CD4-positive, alpha-beta memory T cell (primary cell): ENCODE measurements around the gene PF4V1. TPM values are rescaled to one million over a fixed set of nuclear protein-coding genes. Genes with fewer than 3 reads are reported as not detected.

ENCODE experiments used
- CTCF ChIA-PET: fragments of 350-600 bp; sonication (Branson Sonifier 250); formaldehyde crosslinking; loops from one replicate; lab custom pipeline; 2021; ENCODE audit warnings: inconsistent platforms; ENCODE audit not compliant: partially characterized antibody; lab: Charles Lee
- POLR2A ChIA-PET: fragments of 350-600 bp; sonication (Branson Sonifier 250); formaldehyde crosslinking; loops from one replicate; lab custom pipeline; 2021; ENCODE audit not compliant: partially characterized antibody; lab: Charles Lee
- DNase-seq, 5 donors: peaks; one replicate each; pipeline versions ENCODE4 v3.0.0 to v3.0.0-alpha.2; 2020 to 2022; ENCODE audit warnings: mixed read lengths in 1 of 5
- H3K27ac ChIP-seq: one replicate; pipeline ENCODE4 v1.7.0; 2013; ENCODE audit warnings: low read depth, low read length
- H3K27me3 ChIP-seq: 2 replicates; pipeline ENCODE4 v1.7.0; 2013; ENCODE audit warnings: mild to moderate bottlenecking, low read length, moderate library complexity; ENCODE audit not compliant: insufficient read depth
- H3K36me3 ChIP-seq: 2 replicates; pipeline ENCODE4 v1.7.0; 2013; ENCODE audit warnings: mild to moderate bottlenecking, low read length, moderate library complexity; ENCODE audit not compliant: insufficient read depth
- H3K4me1 ChIP-seq: 2 replicates; pipeline ENCODE4 v1.7.0; 2013; ENCODE audit warnings: mild to moderate bottlenecking, low read length, moderate library complexity; ENCODE audit not compliant: insufficient read depth
- H3K4me3 ChIP-seq, 2 donors: one replicate each; pipeline ENCODE4 v1.7.0; 2013; ENCODE audit warnings: low read length in 2 of 2, mild to moderate bottlenecking in 1 of 2
- H3K9me3 ChIP-seq, 2 donors: one replicate each; pipeline ENCODE4 v1.7.0; 2013; ENCODE audit warnings: low read length in 2 of 2, control low read depth in 1 of 2; ENCODE audit not compliant: control insufficient read depth in 1 of 2
- H3K27ac Mint-ChIP-seq, 7 donors: one replicate each; pipeline ENCODE4 v1.8.0; 2020 to 2021; ENCODE audit warnings: mixed read lengths in 7 of 7, mild to moderate bottlenecking in 6 of 7, inconsistent platforms in 3 of 7, moderate library complexity in 3 of 7
- H3K27me3 Mint-ChIP-seq, 2 donors: one replicate each; pipeline ENCODE4 v1.8.0; 2020 to 2021; ENCODE audit warnings: mixed read lengths in 2 of 2
- H3K36me3 Mint-ChIP-seq, 2 donors: one replicate each; pipeline ENCODE4 v1.8.0; 2020 to 2021; ENCODE audit warnings: mixed read lengths in 2 of 2, inconsistent platforms in 1 of 2, mild to moderate bottlenecking in 1 of 2
- H3K4me1 Mint-ChIP-seq, 4 donors: one replicate each; pipeline ENCODE4 v1.8.0; 2020 to 2021; ENCODE audit warnings: mixed read lengths in 4 of 4, mild to moderate bottlenecking in 1 of 4
- H3K4me3 Mint-ChIP-seq, 8 donors: one replicate each; pipeline ENCODE4 v1.8.0; 2020 to 2021; ENCODE audit warnings: mixed read lengths in 8 of 8, mild to moderate bottlenecking in 7 of 8, moderate library complexity in 6 of 8, inconsistent platforms in 3 of 8
- H3K9me3 Mint-ChIP-seq, 8 donors: one replicate each; pipeline ENCODE4 v1.8.0; 2020 to 2021; ENCODE audit warnings: mixed read lengths in 8 of 8, mild to moderate bottlenecking in 5 of 8, inconsistent platforms in 3 of 8, moderate library complexity in 1 of 8
- intact Hi-C: fragments of 100-400 bp; cut with micrococcal nuclease; formaldehyde crosslinking; loops from one replicate; pipeline ENCODE4 v1.15.1; 2023
- polyA plus RNA-seq, 2 donors: library from polyadenylated mRNA; unstranded; fragments of 300-500 nt; fragmentation: Illumina TruSeq; gene quantifications; one replicate each; pipeline ENCODE4 v1.2.3, GENCODE V29; 2021
- total RNA-seq, 2 experiments: library from RNA; stranded (reverse); gene quantifications; one replicate each; pipeline ENCODE4 v1.2.3, GENCODE V29; 2021

The PF4V1 gene
- total and polyA plus RNA-seq, 4 experiments from 2014 or later, result not detected

DNA sequence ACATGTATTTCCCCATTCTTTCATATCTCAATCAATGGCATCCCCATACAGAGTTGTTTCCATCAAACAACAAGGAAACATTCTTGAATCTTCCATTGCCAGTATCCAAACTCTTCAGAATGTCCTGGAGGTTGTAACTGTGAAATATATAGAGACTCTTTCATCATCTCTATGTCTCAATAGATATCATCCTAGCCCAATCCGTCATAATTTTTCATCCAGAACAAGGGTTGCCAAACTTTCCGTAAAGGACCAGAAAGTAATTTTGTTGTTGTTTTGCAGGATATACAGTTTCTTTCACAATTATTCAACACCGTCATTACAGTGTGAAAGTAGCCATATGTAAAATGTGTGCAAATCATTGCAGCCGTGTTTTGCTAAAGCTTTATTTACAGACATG, 31.8 kb upstream of the PF4V1 start:
- Mint-ChIP-seq H3K27ac (no peak overlapping the region), H3K27me3 (no peaks in the 10 kb centered on the region), H3K36me3 (no peaks in the 10 kb centered on the region), H3K4me1 (no peaks in the 10 kb centered on the region), H3K9me3 (peaks cover 0 to 6% (median 2%) of the 10 kb centered on the region in 8 donors), H3K4me3 (no peak overlapping the region)
- Histone ChIP-seq H3K36me3 (no peaks in the 10 kb centered on the region), H3K27me3 (no peaks in the 10 kb centered on the region), H3K4me3 (no peak overlapping the region), H3K4me1 (no peaks in the 10 kb centered on the region), H3K27ac (no peak overlapping the region), H3K9me3 (no peaks in the 10 kb centered on the region)
- intact Hi-C loops, result no loop called here
- CTCF ChIA-PET, result interaction anchor here (0.7 kb wide), 1 partner anchor 26 kb away, joined by 3 read pairs; no protein-coding TSS in a partner anchor
- POLR2A ChIA-PET, result no interaction called here
- no peak for DNase-seq

DNA sequence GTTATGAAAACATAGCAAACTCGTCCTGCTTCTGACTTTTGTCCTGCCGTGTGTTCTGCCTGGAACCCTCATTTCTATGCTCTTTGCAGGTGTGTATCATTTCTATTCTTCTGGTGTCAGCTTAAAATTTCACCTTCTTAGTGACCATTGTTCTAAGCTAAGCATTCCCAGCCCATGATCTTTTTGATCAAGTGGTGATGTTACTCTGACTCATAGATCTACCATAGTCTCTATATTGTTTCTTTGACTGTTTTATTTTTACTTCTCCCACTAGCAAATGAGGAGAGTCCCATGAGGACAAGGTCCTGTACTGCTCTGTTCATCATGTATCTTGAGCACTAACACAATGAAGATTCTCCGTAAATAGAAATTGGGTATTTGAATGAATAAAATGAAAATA, 30.7 kb upstream of the PF4V1 start:
- no peaks in the 10 kb centered on the region for H3K36me3 ChIP-seq
- no peak overlapping the region for H3K27ac Mint-ChIP-seq
- no peak overlapping the region for H3K27ac ChIP-seq
- peaks cover 0 to 11% (median 2%) of the 10 kb centered on the region in 8 donors for H3K9me3 Mint-ChIP-seq
- H3K27me3 Mint-ChIP-seq, result no peaks in the 10 kb centered on the region
- no peaks in the 10 kb centered on the region for H3K4me1 ChIP-seq
- H3K4me1 Mint-ChIP-seq, result no peaks in the 10 kb centered on the region
- H3K4me3 Mint-ChIP-seq, result no peak overlapping the region
- no peaks in the 10 kb centered on the region for H3K36me3 Mint-ChIP-seq
- no peak overlapping the region for H3K4me3 ChIP-seq
- intact Hi-C loops, result no loop called here
- CTCF ChIA-PET, result no interaction called here
- POLR2A ChIA-PET, result no interaction called here
- H3K27me3 ChIP-seq, result no peaks in the 10 kb centered on the region
- DNase-seq, result no peak
- H3K9me3 ChIP-seq, result no peaks in the 10 kb centered on the region

DNA sequence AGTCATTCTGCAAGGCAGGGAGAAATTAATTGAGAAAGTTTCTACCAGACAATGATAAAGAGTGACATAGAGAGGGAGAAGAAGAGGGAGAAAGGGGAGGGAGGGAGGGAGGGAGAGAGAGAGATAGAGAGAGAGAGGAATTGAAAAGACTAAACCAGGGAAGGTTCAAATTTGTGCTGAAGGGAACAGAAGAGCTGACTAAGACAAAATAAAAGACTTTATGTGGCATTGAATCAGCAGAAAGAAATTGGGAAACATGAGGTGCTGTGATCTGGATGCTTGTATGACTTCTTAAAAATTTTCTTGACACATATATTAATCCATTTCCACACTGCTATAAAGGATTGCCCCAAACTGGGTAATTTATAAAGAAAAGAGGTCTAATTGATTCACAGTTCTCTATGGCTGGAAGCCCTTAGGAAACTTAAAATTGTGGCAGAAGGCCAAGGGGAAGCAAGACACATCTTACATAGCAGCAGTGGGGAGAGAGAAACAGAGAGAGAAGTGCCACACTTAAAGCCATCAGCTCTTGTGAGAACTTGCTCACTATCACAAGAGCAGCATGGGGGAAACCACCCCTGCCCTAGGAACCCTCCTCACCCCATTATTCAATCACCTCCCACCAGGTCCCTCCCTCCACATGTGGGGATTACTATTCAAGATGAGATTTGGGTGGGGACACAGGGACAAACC, 30.1 kb upstream of the PF4V1 start:
- Mint-ChIP-seq H3K9me3 (peaks cover 0 to 11% (median 3%) of the 10 kb centered on the region in 8 donors), H3K27ac (no peak overlapping the region), H3K4me3 (no peak overlapping the region), H3K27me3 (no peaks in the 10 kb centered on the region), H3K36me3 (no peaks in the 10 kb centered on the region), H3K4me1 (no peaks in the 10 kb centered on the region)
- H3K4me3 ChIP-seq, result no peak overlapping the region
- CTCF ChIA-PET, result no interaction called here
- no peak overlapping the region for H3K27ac ChIP-seq
- no peaks in the 10 kb centered on the region for H3K4me1 ChIP-seq
- no peaks in the 10 kb centered on the region for H3K27me3 ChIP-seq
- no peak for DNase-seq
- intact Hi-C loops, result no loop called here
- POLR2A ChIA-PET, result no interaction called here
- H3K9me3 ChIP-seq, result no peaks in the 10 kb centered on the region
- H3K36me3 ChIP-seq, result no peaks in the 10 kb centered on the region

DNA sequence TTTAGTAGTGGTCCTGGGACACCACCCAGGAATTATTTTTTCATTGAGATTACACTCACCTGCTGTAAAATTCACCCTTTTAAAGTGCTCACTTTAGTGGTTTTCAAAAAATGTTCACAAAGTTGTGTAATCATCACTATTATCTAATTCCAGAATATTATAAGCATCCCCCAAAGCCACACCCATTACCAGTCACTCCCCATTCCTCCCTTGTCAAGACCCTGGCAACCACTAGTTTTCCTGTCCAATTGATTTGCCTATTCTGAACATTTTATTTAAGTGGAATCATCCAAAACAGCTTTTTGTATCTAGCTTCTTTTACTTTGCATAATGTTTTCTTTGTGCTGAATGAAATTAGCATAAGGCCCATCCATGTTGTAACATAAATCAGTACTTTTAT, 29.3 kb upstream of the PF4V1 start:
- intact Hi-C loops, result no loop called here
- Mint-ChIP-seq H3K36me3 (no peaks in the 10 kb centered on the region), H3K4me3 (no peak overlapping the region), H3K9me3 (peaks cover 0 to 11% (median 3%) of the 10 kb centered on the region in 8 donors), H3K27me3 (no peaks in the 10 kb centered on the region), H3K4me1 (no peaks in the 10 kb centered on the region), H3K27ac (no peak overlapping the region)
- Histone ChIP-seq H3K4me1 (no peaks in the 10 kb centered on the region), H3K27me3 (no peaks in the 10 kb centered on the region), H3K4me3 (no peak overlapping the region), H3K9me3 (no peaks in the 10 kb centered on the region), H3K27ac (no peak overlapping the region), H3K36me3 (no peaks in the 10 kb centered on the region)
- no peak for DNase-seq
- ChIA-PET POLR2A (no interaction called here), CTCF (no interaction called here)

DNA sequence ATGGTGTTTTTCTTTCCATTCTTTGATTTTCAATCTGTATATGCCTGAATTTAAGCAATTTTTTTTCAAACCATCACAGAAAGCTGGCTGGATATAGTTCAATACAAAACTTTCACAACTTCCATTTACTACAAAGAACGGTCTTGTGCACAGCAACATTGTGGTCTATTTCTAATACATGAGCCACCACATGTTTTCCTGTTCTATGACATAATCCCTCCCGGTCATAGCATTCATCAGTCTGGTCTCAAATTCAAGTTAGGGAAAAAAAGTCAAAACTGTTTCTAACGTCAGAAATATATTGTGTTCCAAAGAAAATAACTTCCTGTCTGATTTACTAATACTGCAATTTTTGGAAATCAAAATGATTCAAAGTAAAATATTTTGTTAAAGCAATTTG, 24.1 kb upstream of the PF4V1 start:
- Mint-ChIP-seq H3K4me1 (no peaks in the 10 kb centered on the region), H3K36me3 (no peaks in the 10 kb centered on the region), H3K4me3 (no peak overlapping the region), H3K27me3 (no peaks in the 10 kb centered on the region), H3K27ac (no peak overlapping the region), H3K9me3 (peaks cover 0 to 14% (median 2%) of the 10 kb centered on the region in 8 donors)
- Histone ChIP-seq H3K27ac (no peak overlapping the region), H3K27me3 (no peaks in the 10 kb centered on the region), H3K4me1 (no peaks in the 10 kb centered on the region), H3K36me3 (no peaks in the 10 kb centered on the region), H3K4me3 (no peak overlapping the region), H3K9me3 (no peaks in the 10 kb centered on the region)
- intact Hi-C loops, result no loop called here
- ChIA-PET CTCF (no interaction called here), POLR2A (no interaction called here)
- no peak for DNase-seq

DNA sequence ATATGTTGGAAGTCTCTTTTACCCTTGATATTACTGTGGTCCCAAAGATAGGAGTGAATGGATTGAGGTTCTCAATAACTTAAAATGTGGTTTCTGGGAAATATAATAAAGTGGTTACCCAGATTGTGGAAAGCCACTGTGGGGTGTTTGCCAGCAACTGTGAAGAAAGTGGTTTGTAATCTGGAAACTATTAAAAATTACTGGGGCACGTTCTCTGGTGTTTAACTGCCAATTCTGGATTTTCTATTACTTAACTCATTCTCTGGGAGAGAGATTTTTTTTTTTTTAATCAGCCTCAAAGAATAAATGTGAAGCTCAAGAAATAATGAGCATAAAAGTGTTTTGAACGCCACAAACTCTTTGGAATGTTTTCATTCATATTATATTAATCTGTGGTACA, 21.5 kb upstream of the PF4V1 start:
- CTCF ChIA-PET, result no interaction called here
- POLR2A ChIA-PET, result no interaction called here
- H3K36me3 Mint-ChIP-seq, result no peaks in the 10 kb centered on the region
- intact Hi-C loops, result no loop called here
- no peaks in the 10 kb centered on the region for H3K27me3 Mint-ChIP-seq
- Histone ChIP-seq H3K36me3 (no peaks in the 10 kb centered on the region), H3K27me3 (no peaks in the 10 kb centered on the region), H3K4me3 (no peak overlapping the region), H3K9me3 (no peaks in the 10 kb centered on the region), H3K27ac (no peak overlapping the region), H3K4me1 (no peaks in the 10 kb centered on the region)
- no peak for DNase-seq
- H3K27ac Mint-ChIP-seq, result no peak overlapping the region
- H3K9me3 Mint-ChIP-seq, result peaks cover 0 to 10% (median 2%) of the 10 kb centered on the region in 8 donors
- no peaks in the 10 kb centered on the region for H3K4me1 Mint-ChIP-seq
- H3K4me3 Mint-ChIP-seq, result no peak overlapping the region

DNA sequence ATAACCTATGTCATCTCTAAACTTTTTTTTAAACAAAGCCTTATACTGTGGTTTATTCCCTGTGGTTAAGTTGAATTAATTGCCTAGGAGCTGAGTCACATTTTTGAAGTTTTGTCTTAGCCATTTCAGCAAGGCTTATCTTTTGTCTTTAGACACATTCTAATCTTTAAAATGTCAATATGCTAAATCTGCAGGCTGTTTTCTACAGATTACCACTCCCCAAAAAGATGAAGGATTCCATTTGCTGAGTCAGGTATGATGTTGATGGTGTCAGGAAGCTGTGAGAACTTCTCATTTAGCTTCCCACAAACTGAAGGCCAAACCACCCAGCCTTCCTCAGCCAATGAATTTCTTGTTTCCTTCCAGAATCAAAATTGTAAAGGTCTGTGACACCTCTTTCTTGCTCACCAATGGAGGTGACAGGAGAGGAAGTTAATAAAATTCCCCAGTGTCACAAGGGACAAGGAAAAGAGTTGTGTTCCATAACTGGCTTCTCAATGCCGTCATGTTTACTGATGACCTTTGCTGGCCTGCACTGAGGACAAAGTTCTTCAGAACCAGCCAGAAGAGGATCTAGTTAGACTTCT, 20.4 kb upstream of the PF4V1 start:
- intact Hi-C loops, result no loop called here
- Histone ChIP-seq H3K27ac (no peak overlapping the region), H3K9me3 (no peaks in the 10 kb centered on the region), H3K36me3 (no peaks in the 10 kb centered on the region), H3K27me3 (no peaks in the 10 kb centered on the region), H3K4me1 (no peaks in the 10 kb centered on the region), H3K4me3 (no peak overlapping the region)
- H3K9me3 Mint-ChIP-seq, result peaks cover 0 to 9% (median 2%) of the 10 kb centered on the region in 8 donors
- no peaks in the 10 kb centered on the region for H3K4me1 Mint-ChIP-seq
- DNase-seq, result no peak
- peaks cover 0 to 3% of the 10 kb centered on the region in 2 donors for H3K27me3 Mint-ChIP-seq
- CTCF ChIA-PET, result no interaction called here
- no peaks in the 10 kb centered on the region for H3K36me3 Mint-ChIP-seq
- POLR2A ChIA-PET, result no interaction called here
- no peak overlapping the region for H3K27ac Mint-ChIP-seq
- H3K4me3 Mint-ChIP-seq, result no peak overlapping the region
